Effector memory CD8-positive, alpha-beta T cell (primary cell): ENCODE measurements around the gene PRKN.

Experiments
- ATAC-seq: fragments of 150-1000 bp; cut with Tn5 transposase; replicated peaks from 2 replicates; pipeline ENCODE4 v1.10.0; 2021; ENCODE audit warnings: mild to moderate bottlenecking, moderate library complexity
- DNase-seq, 3 experiments: peaks; one replicate each; pipeline ENCODE4 v3.0.0; 2021
- H3K27ac Mint-ChIP-seq, 2 donors: one replicate each; pipeline ENCODE4 v1.8.0; 2022; ENCODE audit warnings: mild to moderate bottlenecking in 2 of 2, mixed read lengths in 2 of 2, moderate library complexity in 2 of 2
- H3K27me3 Mint-ChIP-seq, 2 donors: one replicate each; pipeline ENCODE4 v1.8.0; 2022; ENCODE audit warnings: mixed read lengths in 2 of 2
- H3K36me3 Mint-ChIP-seq: one replicate; pipeline ENCODE4 v1.8.0; 2022; ENCODE audit warnings: mild to moderate bottlenecking, moderate library complexity, mixed read lengths; ENCODE audit not compliant: insufficient read depth
- H3K4me1 Mint-ChIP-seq, 2 donors: one replicate each; pipeline ENCODE4 v1.8.0; 2022; ENCODE audit warnings: low read depth in 2 of 2, mixed read lengths in 2 of 2
- H3K4me3 Mint-ChIP-seq, 2 donors: one replicate each; pipeline ENCODE4 v1.8.0; 2022; ENCODE audit warnings: mild to moderate bottlenecking in 2 of 2, mixed read lengths in 2 of 2, moderate library complexity in 2 of 2
- H3K9me3 Mint-ChIP-seq, 2 donors: one replicate each; pipeline ENCODE4 v1.8.0; 2022; ENCODE audit warnings: mixed read lengths in 2 of 2

Gene PRKN

GRCh38 chr6:162245830-162246420, 481.6 kb downstream of the PRKN start:
- Mint-ChIP-seq H3K27me3 (no peaks in the 10 kb centered on the region), H3K4me3 (no peak overlapping the region), H3K27ac (no peak overlapping the region), H3K4me1 (peaks cover 0 to 1% of the 10 kb centered on the region in 2 donors), H3K9me3 (no peaks in the 10 kb centered on the region), H3K36me3 (no peaks in the 10 kb centered on the region)
- no peak for DNase-seq
- ATAC-seq, result no peak

GRCh38 chr6:162244031-162244430, 483.5 kb downstream of the PRKN start:
- no peaks in the 10 kb centered on the region for H3K36me3 Mint-ChIP-seq
- H3K9me3 Mint-ChIP-seq, result no peaks in the 10 kb centered on the region
- ATAC-seq, result no peak

DNA sequence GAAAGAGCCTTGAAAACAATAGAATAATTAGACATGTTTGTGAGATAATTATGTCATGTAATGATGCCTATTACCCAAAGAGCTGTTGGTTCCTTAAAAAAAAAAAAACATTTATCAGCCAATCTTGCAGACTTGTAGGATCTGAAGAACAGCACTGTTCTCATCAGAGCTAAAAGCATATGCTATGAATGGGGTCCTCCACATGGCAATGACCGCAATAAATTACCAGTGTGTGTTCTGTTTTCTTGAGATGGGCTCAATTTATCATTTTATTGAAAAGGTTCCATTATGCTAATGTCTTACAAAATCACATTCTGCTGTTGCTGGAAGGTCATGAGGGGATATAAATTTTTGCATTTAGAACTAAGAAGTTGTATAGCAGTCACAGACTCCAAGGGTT, 484.7 kb downstream of the PRKN start:
- Mint-ChIP-seq H3K27ac (no peak overlapping the region), H3K36me3 (no peaks in the 10 kb centered on the region), H3K9me3 (no peaks in the 10 kb centered on the region), H3K4me3 (no peak overlapping the region), H3K27me3 (no peaks in the 10 kb centered on the region), H3K4me1 (peaks cover 0 to 1% of the 10 kb centered on the region in 2 donors)
- DNase-seq (no peak), ATAC-seq (no peak)

More at GRCh38 chr6:162244031-162244430, 483.5 kb downstream of the PRKN start:
- no peak for DNase-seq
- Mint-ChIP-seq H3K4me1 (peaks cover 0 to 1% of the 10 kb centered on the region in 2 donors), H3K27me3 (no peaks in the 10 kb centered on the region), H3K27ac (no peak overlapping the region), H3K4me3 (no peak overlapping the region)

- Mint-ChIP-seq H3K36me3 (no peaks in the 10 kb centered on the region), H3K9me3 (no peaks in the 10 kb centered on the region), H3K27me3 (no peaks in the 10 kb centered on the region), H3K27ac (peak overlapping the region in 1 of 2 donors; percentile 57), H3K4me3 (no peak overlapping the region), H3K4me1 (peaks cover 0 to 1% of the 10 kb centered on the region in 2 donors)
- DNase-seq (no peak), ATAC-seq (no peak)
Measured at GRCh38 chr6:162239330-162239729, 488.2 kb downstream of the PRKN start.

- Mint-ChIP-seq H3K27ac (no peak overlapping the region), H3K4me1 (no peaks in the 10 kb centered on the region), H3K27me3 (no peaks in the 10 kb centered on the region), H3K4me3 (no peak overlapping the region), H3K9me3 (no peaks in the 10 kb centered on the region), H3K36me3 (no peaks in the 10 kb centered on the region)
- DNase-seq, result no peak
- ATAC-seq, result no peak
Measured at GRCh38 chr6:162238675-162239074, 488.9 kb downstream of the PRKN start.

DNA sequence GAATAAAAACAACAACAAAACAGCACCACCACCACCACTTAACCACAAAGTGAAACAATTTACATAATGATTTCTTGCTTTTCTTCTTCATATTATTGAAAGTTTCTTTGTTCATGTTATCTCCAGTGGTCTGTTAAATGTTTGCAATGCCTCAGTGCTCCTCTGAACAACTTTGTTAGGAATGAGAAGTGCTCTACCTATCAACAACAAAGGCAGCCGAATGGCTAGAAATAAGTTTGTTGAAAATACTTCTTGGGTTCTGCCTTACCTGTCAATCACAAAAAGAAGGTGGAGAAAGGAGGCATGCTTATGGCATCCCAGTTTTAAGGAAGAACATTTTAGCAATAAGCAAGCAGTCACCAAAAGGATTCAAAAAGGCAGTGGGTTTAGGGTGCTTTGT, 490.2 kb downstream of the PRKN start:
- Mint-ChIP-seq H3K27me3 (no peaks in the 10 kb centered on the region), H3K9me3 (no peaks in the 10 kb centered on the region), H3K36me3 (no peaks in the 10 kb centered on the region), H3K4me1 (no peaks in the 10 kb centered on the region), H3K27ac (no peak overlapping the region), H3K4me3 (no peak overlapping the region)
- no peak for DNase-seq
- ATAC-seq, result no peak

DNA sequence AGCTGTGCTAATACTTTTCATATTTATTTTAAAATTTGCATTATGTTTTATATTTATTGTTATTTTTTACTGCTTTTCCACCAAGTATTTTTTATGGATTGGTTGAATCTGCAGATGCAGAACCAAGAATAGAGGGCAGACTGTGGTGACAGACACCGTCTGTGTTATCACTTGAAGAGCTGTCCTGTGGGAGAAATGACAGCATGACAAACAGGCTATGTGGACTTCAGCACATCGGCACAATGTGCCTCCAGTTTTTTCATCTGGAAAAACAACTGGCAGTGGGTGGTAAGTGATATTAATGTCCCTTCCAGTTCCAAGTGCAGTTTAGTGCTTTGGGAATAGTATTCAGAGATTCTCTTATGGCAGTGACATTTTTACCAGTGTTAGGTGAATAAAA, 492.9 kb downstream of the PRKN start:
- no peaks in the 10 kb centered on the region for H3K9me3 Mint-ChIP-seq
- DNase-seq (no peak), ATAC-seq (no peak)
- no peak overlapping the region for H3K27ac Mint-ChIP-seq
- no peaks in the 10 kb centered on the region for H3K36me3 Mint-ChIP-seq
- no peak overlapping the region for H3K4me3 Mint-ChIP-seq
- no peaks in the 10 kb centered on the region for H3K27me3 Mint-ChIP-seq
- no peaks in the 10 kb centered on the region for H3K4me1 Mint-ChIP-seq

- DNase-seq (no peak), ATAC-seq (no peak)
- Mint-ChIP-seq H3K9me3 (peaks cover 0 to 1% of the 10 kb centered on the region in 2 donors), H3K27ac (no peak overlapping the region), H3K27me3 (no peaks in the 10 kb centered on the region), H3K4me3 (no peak overlapping the region), H3K36me3 (no peaks in the 10 kb centered on the region), H3K4me1 (no peaks in the 10 kb centered on the region)
Measured at GRCh38 chr6:162230147-162230752, 497.3 kb downstream of the PRKN start.

DNA sequence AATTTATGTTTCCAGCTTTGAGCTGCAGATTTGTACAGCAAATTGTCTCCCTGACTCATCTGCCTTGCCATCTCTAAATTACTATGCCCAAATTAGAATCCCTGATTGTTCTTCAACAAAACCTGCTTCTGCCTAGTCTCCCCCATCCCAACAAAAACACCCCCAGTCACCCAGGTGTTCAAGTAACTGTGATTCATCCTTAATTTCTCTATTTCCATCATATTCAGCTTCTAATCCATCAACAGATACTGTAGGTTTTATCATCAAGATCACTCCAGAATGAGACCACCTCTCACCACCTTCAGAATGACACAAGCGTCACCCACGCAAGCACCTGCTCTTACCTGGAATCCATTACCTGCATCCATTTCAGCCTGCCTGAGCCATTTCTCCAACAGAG, 498.5 kb downstream of the PRKN start:
- ATAC-seq, result no peak
- no peaks in the 10 kb centered on the region for H3K36me3 Mint-ChIP-seq

GRCh38 chr6:162226803-162227202, 500.8 kb downstream of the PRKN start:
- no peaks in the 10 kb centered on the region for H3K27me3 Mint-ChIP-seq
- H3K4me1 Mint-ChIP-seq, result no peaks in the 10 kb centered on the region
- ATAC-seq (no peak), DNase-seq (no peak)
- peaks cover 0 to 4% of the 10 kb centered on the region in 2 donors for H3K9me3 Mint-ChIP-seq
- H3K27ac Mint-ChIP-seq, result no peak overlapping the region
- no peaks in the 10 kb centered on the region for H3K36me3 Mint-ChIP-seq
- H3K4me3 Mint-ChIP-seq, result no peak overlapping the region

More for the DNA sequence above, 498.5 kb downstream of the PRKN start:
- no peak for DNase-seq
- Mint-ChIP-seq H3K4me3 (no peak overlapping the region), H3K4me1 (no peaks in the 10 kb centered on the region), H3K27ac (peak overlapping the region in 1 of 2 donors; percentile 10), H3K27me3 (no peaks in the 10 kb centered on the region), H3K9me3 (peaks cover 0 to 4% of the 10 kb centered on the region in 2 donors)

GRCh38 chr6:162222521-162222920, 505.0 kb downstream of the PRKN start:
- no peak for DNase-seq
- Mint-ChIP-seq H3K27ac (no peak overlapping the region), H3K9me3 (peaks cover 6 to 7% of the 10 kb centered on the region in 2 donors), H3K4me1 (peaks cover 0 to 2% of the 10 kb centered on the region in 2 donors), H3K4me3 (no peak overlapping the region), H3K36me3 (no peaks in the 10 kb centered on the region), H3K27me3 (no peaks in the 10 kb centered on the region)
- ATAC-seq, result no peak

- H3K27ac Mint-ChIP-seq, result no peak overlapping the region
- no peak overlapping the region for H3K4me3 Mint-ChIP-seq
- DNase-seq (no peak), ATAC-seq (no peak)
- H3K4me1 Mint-ChIP-seq, result peaks cover 0 to 2% of the 10 kb centered on the region in 2 donors
- H3K27me3 Mint-ChIP-seq, result no peaks in the 10 kb centered on the region
- peaks cover 6 to 7% of the 10 kb centered on the region in 2 donors for H3K9me3 Mint-ChIP-seq
- no peaks in the 10 kb centered on the region for H3K36me3 Mint-ChIP-seq
Measured at GRCh38 chr6:162220876-162221275, 506.7 kb downstream of the PRKN start.

- H3K27ac Mint-ChIP-seq, result no peak overlapping the region
- H3K4me3 Mint-ChIP-seq, result no peak overlapping the region
- DNase-seq (no peak), ATAC-seq (no peak)
- H3K27me3 Mint-ChIP-seq, result no peaks in the 10 kb centered on the region
- H3K9me3 Mint-ChIP-seq, result peaks cover 4 to 7% of the 10 kb centered on the region in 2 donors
- no peaks in the 10 kb centered on the region for H3K36me3 Mint-ChIP-seq
- peaks cover 0 to 2% of the 10 kb centered on the region in 2 donors for H3K4me1 Mint-ChIP-seq
Measured at GRCh38 chr6:162219266-162219665, 508.3 kb downstream of the PRKN start.

- ATAC-seq (no peak), DNase-seq (no peak)
- H3K27ac Mint-ChIP-seq, result no peak overlapping the region
- peaks cover 0 to 2% of the 10 kb centered on the region in 2 donors for H3K4me1 Mint-ChIP-seq
- H3K36me3 Mint-ChIP-seq, result peaks cover 1% of the 10 kb centered on the region
- H3K4me3 Mint-ChIP-seq, result no peak overlapping the region
- no peaks in the 10 kb centered on the region for H3K27me3 Mint-ChIP-seq
- peaks cover 5 to 7% of the 10 kb centered on the region in 2 donors for H3K9me3 Mint-ChIP-seq
Measured at GRCh38 chr6:162217811-162218493, 509.6 kb downstream of the PRKN start.
